Testis (tissue), 2 donors: ENCODE measurements around the gene VPS51.

Source experiments
- CTCF ChIP-seq, 3 experiments: fragments of 450-650 bp in 2 of 3; fragments of 200-600 bp in 1 of 3; sonication (generic) in 1 of 3; IDR thresholded peaks; one replicate each; pipeline ENCODE4 v1.5.1; 2016 to 2019; ENCODE audit warnings: antibody characterized with exemption in 3 of 3, mild to moderate bottlenecking in 2 of 3, moderate library complexity in 1 of 3
- POLR2A ChIP-seq: fragments of 450-650 bp; IDR thresholded peaks from one replicate; pipeline ENCODE4 v1.6.1; 2017; ENCODE audit warnings: antibody characterized with exemption, mild to moderate bottlenecking, moderate library complexity

DNA sequence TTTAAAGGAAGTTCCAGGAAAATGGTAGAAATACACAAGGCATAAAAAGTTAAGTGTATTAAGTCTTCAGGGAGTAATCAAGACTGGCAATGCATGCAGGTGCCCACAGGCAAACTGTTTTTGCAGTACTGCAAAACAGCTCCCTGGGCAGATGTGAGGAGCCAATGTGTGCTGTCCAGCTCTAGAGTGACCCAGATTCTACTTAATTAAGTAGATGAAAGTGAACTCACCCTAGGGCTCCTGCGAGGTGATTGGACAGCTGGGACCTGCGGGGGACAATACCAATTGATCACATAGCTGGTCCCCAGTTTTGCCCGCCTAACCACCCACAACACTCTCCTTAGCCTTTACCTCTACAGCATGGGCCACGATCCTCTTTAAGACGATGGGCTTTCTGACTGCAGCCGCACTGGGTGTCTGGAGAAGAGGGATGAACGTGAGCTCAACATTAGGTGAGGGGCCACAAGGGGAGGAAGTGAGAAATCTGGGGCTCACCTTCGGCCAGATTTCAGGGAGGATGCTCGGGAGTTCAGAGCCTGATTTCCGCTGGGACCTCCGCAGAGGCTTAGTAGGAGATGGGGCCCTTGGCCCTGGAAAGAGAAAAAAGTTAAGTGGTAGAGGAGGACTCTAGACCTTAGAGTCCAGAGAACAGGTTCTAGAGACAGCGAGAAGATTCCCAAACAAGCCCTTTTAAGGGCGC lies 12.7 kb upstream of the VPS51 start:
- TF ChIP-seq CTCF (IDR thresholded peaks at IDR 0.05) (no peak), POLR2A (no peak)
